Measurements from ENCODE around the gene KMT2E.
"Not testable (repeated sequence)": the region's sequence is repeated elsewhere in the genome, so short reads cannot be mapped to it uniquely, and the experiment has no call there.

The KMT2E gene

DNA sequence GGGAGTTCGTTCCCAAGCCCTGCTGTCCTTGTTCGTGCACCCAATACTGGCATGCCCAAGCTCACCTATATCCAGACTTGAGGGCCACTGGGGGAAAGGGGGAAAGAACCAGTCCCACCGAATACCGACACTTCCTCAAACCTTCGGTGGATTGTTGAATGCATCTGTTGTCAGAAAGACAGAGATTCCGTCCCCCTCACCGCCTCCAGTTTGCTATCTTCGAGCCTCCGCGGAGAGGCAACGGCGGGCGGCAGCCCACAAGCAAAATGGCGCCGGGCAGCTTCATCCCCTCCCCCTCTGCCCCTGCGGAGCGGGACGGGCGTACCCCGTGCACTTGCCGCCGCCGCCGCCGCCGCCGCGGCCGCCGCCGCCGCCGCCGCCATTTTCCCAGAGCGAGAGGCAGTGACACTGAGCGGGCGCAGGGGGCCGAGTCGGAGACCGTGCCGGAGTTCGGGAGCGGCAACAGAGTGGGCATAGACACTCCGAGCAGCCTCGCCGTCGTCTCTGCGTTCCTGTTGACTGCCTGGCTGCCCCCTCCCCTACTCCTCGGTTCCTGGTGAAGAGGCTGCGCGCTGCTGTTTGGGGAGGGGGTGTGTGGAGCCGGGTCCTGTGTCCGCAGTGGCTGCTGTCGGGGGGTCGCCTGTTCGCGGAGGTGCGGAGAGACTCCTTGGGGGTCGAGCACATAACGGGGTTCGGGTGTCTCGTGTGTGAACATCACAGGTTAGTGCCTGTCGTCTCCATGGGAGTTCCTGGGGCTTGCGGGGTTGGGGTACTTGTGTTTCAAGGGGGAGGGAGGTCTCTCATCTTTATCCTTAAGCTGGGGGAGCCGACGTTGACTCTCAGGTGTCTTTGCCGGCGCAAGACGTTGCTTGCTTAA is at the start of gene KMT2E:
Gene KMT2E (plus strand): TSS at position 390 of the 877 bp plus-strand sequence. CDS start 26,748 bp downstream, outside the sequence.
- DNase-seq: peak; percentile 64 to 99 (median 90)

- DNase-seq: no peak
Measured at GRCh38 chr7:104964626-104965236, 49.3 kb upstream of the KMT2E start.

DNA sequence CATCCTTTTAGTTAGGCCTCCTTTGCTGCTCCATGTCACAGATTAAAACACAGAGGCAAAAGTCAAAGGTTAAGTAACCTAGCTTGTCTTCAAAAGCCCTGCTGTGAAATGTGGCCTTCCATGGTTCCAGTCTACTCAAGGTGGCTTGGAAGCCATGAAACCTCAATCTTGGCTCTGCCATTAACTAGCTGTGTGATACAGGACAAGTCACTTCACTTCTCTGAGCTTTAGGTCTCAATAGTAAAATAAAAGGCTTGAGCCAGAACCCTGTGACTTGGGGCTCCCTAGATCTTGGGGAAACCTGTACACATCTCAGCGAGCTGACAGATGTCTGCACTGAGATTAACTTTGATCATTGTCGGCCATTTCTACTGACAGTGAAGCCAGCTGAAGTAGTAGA is 48.0 kb upstream of the KMT2E start:
- no peak for DNase-seq

DNA sequence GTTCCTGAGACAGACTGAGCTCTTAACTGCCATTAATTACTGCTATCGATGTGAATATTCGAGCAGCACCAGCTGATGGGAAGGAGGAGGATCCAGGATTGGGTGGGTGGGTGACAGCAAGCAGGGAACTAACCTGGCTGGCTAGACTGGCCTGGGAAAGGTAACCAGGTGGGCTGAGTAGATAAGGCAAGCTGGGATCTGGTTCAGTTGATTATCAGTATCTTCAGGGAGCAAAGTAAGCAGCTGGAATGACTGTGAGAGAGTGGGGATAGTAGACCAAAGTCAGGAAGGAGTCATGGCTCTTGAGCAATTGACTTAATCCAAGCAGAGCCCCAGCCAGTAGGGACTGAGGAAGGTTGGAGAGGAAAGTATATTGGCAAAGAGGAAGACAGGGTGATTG is 46.9 kb upstream of the KMT2E start:
- DNase-seq: no peak

DNA sequence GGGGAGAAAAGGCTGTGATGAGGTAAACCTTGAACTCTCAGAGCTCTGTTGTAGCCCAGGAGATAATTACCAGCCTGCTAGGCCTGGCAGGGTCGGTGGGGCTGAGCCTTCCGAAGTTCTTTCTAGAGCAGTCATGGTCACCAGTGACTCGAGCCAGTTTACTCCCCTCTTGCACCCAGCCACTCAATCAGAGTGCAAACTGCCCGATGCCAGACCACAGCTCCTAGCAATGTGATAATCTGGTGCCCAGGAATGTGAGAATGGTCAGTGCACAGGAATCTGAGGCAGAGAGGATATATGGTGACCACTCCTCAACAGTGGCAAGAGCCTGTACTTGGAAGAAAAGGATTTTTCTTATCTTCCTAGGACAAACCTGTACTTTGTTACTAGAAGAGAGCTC is 46.4 kb upstream of the KMT2E start:
- DNase-seq: no peak

- no peak for DNase-seq
Measured at GRCh38 chr7:104968648-104969047, 45.4 kb upstream of the KMT2E start.

- no peak for DNase-seq
Measured at GRCh38 chr7:104969183-104969582, 44.8 kb upstream of the KMT2E start.

- DNase-seq: peak in 1 of 14 donors; percentile 8
Measured at GRCh38 chr7:104971290-104972071, 42.5 kb upstream of the KMT2E start.

DNA sequence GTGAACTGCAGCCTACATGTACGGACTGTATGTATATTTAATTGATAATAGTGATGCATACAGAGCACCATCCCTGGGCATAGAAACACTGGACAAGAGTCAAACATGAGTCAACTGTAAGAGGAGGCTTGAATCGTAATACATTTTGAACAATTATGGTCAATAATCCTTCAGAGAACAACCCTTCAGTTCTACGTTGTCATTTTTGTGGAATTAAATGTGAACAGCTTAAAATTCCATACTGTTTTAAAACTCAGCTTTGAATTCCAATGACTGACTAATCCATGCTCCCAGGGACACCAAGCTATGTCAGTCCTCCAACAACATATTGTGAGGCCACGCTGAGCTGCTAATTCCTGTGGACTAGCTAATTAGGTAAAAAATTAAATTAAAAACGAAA is 41.5 kb upstream of the KMT2E start:
- DNase-seq: no peak

- no peak for DNase-seq
Measured at GRCh38 chr7:104973227-104973626, 40.8 kb upstream of the KMT2E start.

GRCh38 chr7:104973909-104974415 is 40.0 kb upstream of the KMT2E start:
- no peak for DNase-seq

DNA sequence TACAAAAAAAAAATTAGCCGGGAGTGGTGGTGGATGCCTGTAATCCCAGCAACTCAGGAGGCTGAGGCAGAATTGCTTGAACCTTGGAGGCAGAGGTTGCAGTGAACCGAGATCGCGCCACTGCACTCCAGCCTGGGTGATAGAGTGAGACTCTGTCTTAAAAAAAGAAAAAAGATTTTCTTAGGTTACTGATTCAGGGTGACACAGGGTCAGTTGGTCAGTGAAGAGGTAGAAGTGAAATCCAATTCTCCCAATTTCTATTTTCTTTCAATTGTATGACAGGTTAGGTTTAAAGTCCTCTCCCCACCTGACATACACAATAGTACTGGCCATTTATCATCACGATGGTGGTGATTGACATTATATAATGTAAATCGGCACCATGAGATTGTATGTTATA is 38.5 kb upstream of the KMT2E start:
- DNase-seq: not testable (repeated sequence)

DNA sequence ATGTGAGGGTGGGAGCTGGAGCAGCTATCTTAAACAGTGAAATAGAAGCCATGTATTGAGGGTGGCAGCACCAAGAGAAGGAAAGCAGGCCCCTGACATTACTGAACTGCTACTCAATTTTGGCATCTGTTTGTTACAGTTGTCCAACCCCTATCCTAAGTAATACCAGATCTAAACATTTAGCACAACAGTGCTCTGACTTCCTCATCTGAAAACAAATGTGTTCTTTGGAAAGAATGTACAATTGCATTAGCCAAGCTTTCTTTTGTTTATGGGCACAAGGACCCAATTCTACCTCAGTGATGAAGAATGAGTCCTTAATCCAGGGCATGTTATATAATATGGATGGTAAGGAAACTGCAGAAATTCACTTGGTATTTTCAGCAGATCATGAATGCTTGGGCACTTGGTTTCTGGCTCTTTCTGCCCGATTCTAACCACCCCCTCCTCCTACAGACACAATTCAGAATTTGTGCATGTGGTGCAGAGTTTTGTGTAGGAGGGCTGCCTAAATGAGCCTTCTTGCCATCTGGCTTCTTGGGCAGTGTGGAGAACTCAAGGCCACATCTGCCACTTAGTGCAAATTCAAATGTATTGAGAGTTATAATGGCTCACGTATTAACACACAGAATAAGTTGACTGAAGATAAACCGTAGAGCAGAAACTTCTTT is 36.9 kb upstream of the KMT2E start:
- DNase-seq: no peak

DNA sequence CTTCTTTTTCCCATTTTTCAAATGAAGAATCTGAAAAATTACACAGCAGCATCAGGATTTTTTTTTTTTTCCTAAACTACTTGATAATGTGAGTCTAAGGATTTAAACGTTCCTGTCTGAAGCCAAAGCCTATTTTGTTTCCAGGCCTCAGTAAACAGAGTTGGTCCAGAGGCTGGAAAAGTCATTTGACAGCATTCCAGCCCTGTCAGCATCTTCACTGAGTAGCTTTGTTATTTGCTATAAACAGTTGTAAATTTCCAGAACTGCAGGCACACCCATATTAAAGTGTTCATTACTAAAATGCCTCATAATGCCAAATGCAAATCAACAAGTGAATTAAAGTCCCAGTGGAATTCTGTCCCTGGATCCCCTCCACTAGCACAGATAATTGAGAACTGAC is 35.5 kb upstream of the KMT2E start:
- DNase-seq: peak in 1 of 14 donors; percentile 14

DNA sequence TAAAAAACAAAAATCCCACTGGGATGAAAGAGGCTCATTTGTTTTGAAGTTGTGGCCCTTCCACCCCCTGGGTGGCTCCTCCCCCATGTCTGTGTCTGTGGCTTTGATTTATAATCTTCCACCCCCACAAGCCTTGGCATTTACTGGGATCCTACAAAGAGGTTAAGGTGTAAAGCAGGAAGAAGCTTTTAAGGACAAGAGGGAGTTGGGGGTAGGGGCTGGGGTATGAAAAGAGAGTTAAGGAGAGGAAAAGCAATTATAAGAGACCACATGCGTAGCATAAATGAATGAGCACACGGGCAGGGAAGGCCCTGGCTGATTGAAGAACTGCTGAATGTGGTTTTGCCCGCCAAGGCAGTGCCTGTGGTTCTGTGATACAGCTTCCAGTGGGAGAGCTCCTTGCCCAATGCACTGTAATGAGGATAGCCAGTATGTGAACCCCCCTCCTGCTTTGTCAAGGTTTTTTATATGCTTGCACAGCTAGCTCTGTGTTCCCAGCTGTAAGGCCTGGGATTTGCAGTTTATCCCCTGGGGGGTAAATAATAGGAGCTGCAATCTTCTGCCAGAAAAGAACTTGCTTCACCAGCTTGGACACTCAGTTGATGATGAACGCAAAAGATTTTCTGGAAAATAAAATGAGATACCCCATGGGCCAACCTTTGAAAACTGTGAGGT is 34.7 kb upstream of the KMT2E start:
- peak in 2 of 14 donors; percentile 18 to 21 for DNase-seq

DNA sequence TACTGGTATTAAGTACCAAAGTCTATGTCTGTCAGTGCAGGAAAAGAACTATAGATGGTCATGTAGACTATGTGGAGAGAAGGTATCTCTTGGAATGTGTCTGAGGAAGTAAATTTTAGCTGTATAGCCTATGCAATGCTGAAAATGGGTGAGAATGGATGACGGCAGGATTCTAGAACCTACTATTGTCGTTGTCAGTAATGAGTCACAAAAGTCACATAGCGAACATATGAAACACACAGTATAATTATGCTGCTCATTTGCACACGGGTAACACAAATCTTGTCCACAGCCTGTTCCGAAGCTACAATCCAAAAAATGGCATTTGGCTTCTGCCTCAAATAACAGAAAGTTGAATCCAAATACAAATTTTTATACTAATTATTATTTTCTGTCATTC is 33.6 kb upstream of the KMT2E start:
- no peak for DNase-seq

- peak in 1 of 14 donors; percentile 28 for DNase-seq
Measured at GRCh38 chr7:104980841-104981671, 32.9 kb upstream of the KMT2E start.

- no peak for DNase-seq
Measured at GRCh38 chr7:104981672-104982037, 32.4 kb upstream of the KMT2E start.

DNA sequence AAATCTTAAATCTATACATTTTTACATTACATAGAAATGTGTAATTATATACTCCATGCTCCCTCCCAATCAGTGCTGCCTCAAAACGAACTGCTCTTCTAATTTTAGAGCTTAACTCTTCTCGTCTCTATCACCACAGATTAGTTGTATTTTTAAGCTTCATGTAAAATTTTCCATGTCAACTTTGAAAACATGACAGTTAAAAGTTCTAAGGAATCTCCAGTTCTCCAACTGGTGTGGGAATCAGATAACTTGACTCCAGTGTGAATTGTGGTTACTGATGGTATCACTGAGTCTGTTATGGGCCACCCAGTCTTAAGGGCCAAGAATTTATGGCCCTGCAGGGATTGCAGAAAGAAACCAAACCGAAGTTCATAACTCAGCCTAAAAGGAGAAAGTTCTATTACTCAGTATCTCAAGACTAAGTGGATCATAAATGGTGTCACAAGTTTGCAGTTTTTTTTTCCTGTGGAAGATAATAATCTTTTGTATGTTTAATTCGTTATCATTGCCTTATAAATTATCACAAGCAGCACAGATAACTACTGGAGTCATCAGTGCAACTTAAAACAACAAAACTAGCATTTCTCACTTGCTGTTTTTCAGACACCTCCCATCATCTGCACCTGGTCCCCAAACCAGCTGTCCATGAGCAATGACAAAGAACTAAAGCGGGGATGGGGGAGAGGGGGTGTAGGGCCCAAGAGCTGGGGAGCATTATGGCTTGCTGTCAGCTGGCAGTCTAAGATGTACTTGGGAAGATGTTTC is 31.5 kb upstream of the KMT2E start:
- DNase-seq: no peak

GRCh38 chr7:104983076-104983577 is 30.9 kb upstream of the KMT2E start:
- DNase-seq: peak in 2 of 14 donors; percentile 19 to 39
